C4-2B (cell line): ENCODE data around the gene COIL.

ENCODE experiments used
- ZFX ChIP-seq: fragments of 450-650 bp; IDR thresholded peaks from 2 replicates; pipeline ENCODE4 v1.6.1; 2017
- TF ChIP-seq, protein P1 (sequence below): fragments of 450-650 bp; conservative IDR thresholded peaks from 2 replicates; pipeline ENCODE4 v1.5.1; 2017; ENCODE audit warnings: mild to moderate bottlenecking

DNA sequence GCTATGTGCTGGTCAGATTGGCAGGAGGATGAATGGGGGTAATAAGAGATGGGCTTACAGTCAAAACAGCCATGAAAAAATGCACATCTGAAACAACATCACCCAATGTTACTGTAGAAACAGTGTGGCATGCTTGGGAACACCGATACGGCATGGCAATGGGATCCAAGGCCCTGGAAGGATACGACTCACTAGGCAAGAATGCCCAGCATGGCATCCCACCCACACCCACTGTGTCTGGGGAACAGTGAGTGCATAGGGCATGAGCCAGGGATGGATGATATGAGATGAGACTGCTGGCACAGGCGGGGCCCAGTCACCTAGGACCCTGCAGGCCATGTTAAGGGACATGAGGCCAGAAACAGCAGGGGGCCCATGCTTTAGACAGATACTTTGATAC, 58.5 kb downstream of the COIL start:
- TF ChIP-seq, protein P1, sequence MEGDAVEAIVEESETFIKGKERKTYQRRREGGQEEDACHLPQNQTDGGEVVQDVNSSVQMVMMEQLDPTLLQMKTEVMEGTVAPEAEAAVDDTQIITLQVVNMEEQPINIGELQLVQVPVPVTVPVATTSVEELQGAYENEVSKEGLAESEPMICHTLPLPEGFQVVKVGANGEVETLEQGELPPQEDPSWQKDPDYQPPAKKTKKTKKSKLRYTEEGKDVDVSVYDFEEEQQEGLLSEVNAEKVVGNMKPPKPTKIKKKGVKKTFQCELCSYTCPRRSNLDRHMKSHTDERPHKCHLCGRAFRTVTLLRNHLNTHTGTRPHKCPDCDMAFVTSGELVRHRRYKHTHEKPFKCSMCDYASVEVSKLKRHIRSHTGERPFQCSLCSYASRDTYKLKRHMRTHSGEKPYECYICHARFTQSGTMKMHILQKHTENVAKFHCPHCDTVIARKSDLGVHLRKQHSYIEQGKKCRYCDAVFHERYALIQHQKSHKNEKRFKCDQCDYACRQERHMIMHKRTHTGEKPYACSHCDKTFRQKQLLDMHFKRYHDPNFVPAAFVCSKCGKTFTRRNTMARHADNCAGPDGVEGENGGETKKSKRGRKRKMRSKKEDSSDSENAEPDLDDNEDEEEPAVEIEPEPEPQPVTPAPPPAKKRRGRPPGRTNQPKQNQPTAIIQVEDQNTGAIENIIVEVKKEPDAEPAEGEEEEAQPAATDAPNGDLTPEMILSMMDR, result no peak
- no peak for TF ChIP-seq ZFX
